Smooth muscle cell (in vitro differentiated cells): ENCODE data around the gene ANXA2. TPM values are rescaled to one million over a fixed set of nuclear protein-coding genes. Genes with fewer than 3 reads are reported as not detected.

ENCODE experiments used
- DNase-seq: peaks from one replicate; lab custom pipeline; 2025; ENCODE audit not compliant: unreplicated experiment; lab: John Stamatoyannopoulos, UW
- H2AFZ ChIP-seq: fragments of 200-600 bp; sonication (generic); 2 replicates; pipeline ENCODE4 v1.6.0; 2016; ENCODE audit warnings: antibody characterized with exemption, low read depth, mild to moderate bottlenecking
- H3F3A ChIP-seq: fragments of 200-600 bp; sonication (generic); 2 replicates; pipeline ENCODE4 v1.6.0; 2017; ENCODE audit warnings: antibody characterized with exemption, low read depth
- H3K27ac ChIP-seq: fragments of 200-600 bp; sonication (generic); 2 replicates; pipeline ENCODE4 v1.5.1; 2016; ENCODE audit warnings: low read depth, mild to moderate bottlenecking
- H3K27me3 ChIP-seq: fragments of 200-600 bp; sonication (generic); 2 replicates; pipeline ENCODE4 v1.6.1; 2016; ENCODE audit warnings: low read depth, mild to moderate bottlenecking
- H3K36me3 ChIP-seq: fragments of 200-600 bp; sonication (generic); 2 replicates; pipeline ENCODE4 v1.5.1; 2016; ENCODE audit warnings: low read depth
- H3K4me1 ChIP-seq: fragments of 200-600 bp; sonication (generic); 2 replicates; pipeline ENCODE4 v1.5.1; 2016; ENCODE audit warnings: low read depth
- H3K4me2 ChIP-seq: fragments of 200-600 bp; sonication (generic); 2 replicates; pipeline ENCODE4 v1.6.0; 2016; ENCODE audit warnings: mild to moderate bottlenecking
- H3K4me3 ChIP-seq: fragments of 200-600 bp; sonication (generic); 2 replicates; pipeline ENCODE4 v1.5.1; 2016; ENCODE audit warnings: mild to moderate bottlenecking
- H3K79me2 ChIP-seq: fragments of 200-600 bp; sonication (generic); 2 replicates; pipeline ENCODE4 v1.6.0; 2016; ENCODE audit warnings: low read depth, mild to moderate bottlenecking
- H3K9ac ChIP-seq: fragments of 200-600 bp; sonication (generic); 2 replicates; pipeline ENCODE4 v1.6.0; 2016; ENCODE audit warnings: low read depth
- H3K9me3 ChIP-seq: fragments of 200-600 bp; sonication (generic); replicated peaks from 2 replicates; pipeline ENCODE4 v1.5.1; 2016; ENCODE audit warnings: low read depth
- H4K20me1 ChIP-seq: fragments of 200-600 bp; sonication (generic); 2 replicates; pipeline ENCODE4 v1.6.0; 2016; ENCODE audit warnings: low read depth
- CTCF ChIP-seq: fragments of 200-600 bp; sonication (generic); IDR thresholded peaks from 2 replicates; pipeline ENCODE4 v1.5.1; 2017; ENCODE audit warnings: borderline replicate concordance, mild to moderate bottlenecking, antibody characterized with exemption; ENCODE audit not compliant: insufficient read depth, poor library complexity, severe bottlenecking
- WGBS: methylation state at CpG from one replicate; pipeline ENCODE4 v1.1.7; 2016; ENCODE audit warnings: low lambda C conversion rate; 5-methylcytosine and 5-hydroxymethylcytosine counted together
- polyA plus RNA-seq: library from polyadenylated mRNA; unstranded; fragments of >200 nt; fragmentation: Nextera tagmentation; extraction: Ambion mirVana; gene quantifications from 2 replicates; pipeline ENCODE4 v1.2.1, GENCODE V29; 2016
- total RNA-seq: library from RNA; depleted of rRNA; stranded (reverse); fragments of >200 nt; gene quantifications from 2 replicates; pipeline ENCODE4 v1.2.3, GENCODE V29; 2014

The ANXA2 gene
- total and polyA plus RNA-seq, 2 experiments from 2014 or later = 2,477 to 2,665 TPM

DNA sequence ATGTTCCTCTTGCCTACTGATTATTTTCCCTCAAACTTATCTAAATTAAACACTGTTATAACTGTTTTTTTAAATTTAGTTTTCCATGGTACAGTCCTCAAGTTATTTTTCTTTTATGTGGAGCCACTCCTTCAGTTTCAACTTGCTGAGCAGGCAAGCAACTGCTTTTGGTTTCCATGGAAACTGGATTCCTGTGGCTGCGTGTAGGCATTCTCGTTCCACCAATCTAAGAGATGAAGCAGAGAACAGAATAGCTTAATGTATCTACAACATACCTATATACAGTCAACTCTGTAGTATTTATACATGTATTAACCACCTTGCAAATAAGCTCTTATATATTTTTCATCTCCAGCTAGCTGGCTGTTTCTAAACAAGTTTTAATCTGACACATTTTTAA is 25.8 kb upstream of the ANXA2 start:
- Histone ChIP-seq H3K79me2 (no peaks in the 10 kb centered on the region), H4K20me1 (no peaks in the 10 kb centered on the region), H3K9ac (peak overlapping the region; percentile 84), H3K27me3 (no peaks in the 10 kb centered on the region), H3K4me1 (peaks cover 17% of the 10 kb centered on the region), H3K27ac (peak overlapping the region; percentile 97), H3K36me3 (peaks cover 4% of the 10 kb centered on the region), H3K4me3 (no peak overlapping the region), H3K4me2 (peak overlapping the region; percentile 72), H3F3A (peaks cover 13% of the 10 kb centered on the region), H3K9me3 (no peaks in the 10 kb centered on the region), H2AFZ (no peak overlapping the region)
- WGBS = 0% methylated on average over 2 of the region's 2 CpGs
- DNase-seq = no peak
- TF ChIP-seq CTCF = no peak

DNA sequence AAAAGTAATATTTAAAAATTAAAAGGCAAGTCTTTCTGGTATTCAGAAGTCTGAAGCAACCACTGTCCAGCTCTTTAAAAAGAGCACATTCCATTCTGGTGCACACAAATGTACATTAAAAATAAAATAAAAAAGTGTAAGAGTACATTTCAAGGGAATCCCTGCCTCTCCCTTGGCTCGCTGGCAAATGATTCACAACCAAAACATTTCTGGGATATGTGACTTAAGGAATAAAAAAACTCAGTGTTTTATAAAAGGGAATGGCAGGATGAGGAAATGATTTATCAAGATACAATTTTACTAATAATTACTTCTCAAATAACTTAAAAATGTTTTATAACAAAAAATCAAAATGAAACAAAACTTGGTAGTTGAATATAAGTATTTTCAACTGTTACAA is 23.8 kb upstream of the ANXA2 start:
- no peak for DNase-seq
- H4K20me1 ChIP-seq = no peaks in the 10 kb centered on the region
- no peaks in the 10 kb centered on the region for H3K27me3 ChIP-seq
- no peak for TF ChIP-seq CTCF
- WGBS = 3% methylated on average over 1 of the region's 1 CpG
- no peaks in the 10 kb centered on the region for H3K79me2 ChIP-seq
- H3K4me1 ChIP-seq = peaks cover 17% of the 10 kb centered on the region
- H3K4me2 ChIP-seq = peak overlapping the region; percentile 72
- H2AFZ ChIP-seq = no peak overlapping the region
- no peaks in the 10 kb centered on the region for H3K36me3 ChIP-seq
- no peaks in the 10 kb centered on the region for H3K9me3 ChIP-seq
- H3K27ac ChIP-seq = peak overlapping the region; percentile 97
- peak overlapping the region; percentile 84 for H3K9ac ChIP-seq
- H3F3A ChIP-seq = peaks cover 13% of the 10 kb centered on the region
- no peak overlapping the region for H3K4me3 ChIP-seq

GRCh38 chr15:60420203-60420716 is 22.5 kb upstream of the ANXA2 start:
- H3K4me1 ChIP-seq = peaks cover 17% of the 10 kb centered on the region
- no peaks in the 10 kb centered on the region for H3K27me3 ChIP-seq
- H2AFZ ChIP-seq = no peak overlapping the region
- no peak for DNase-seq
- peaks cover 13% of the 10 kb centered on the region for H3F3A ChIP-seq
- no peak overlapping the region for H3K27ac ChIP-seq
- H3K36me3 ChIP-seq = no peaks in the 10 kb centered on the region
- H3K4me3 ChIP-seq = no peak overlapping the region
- no peaks in the 10 kb centered on the region for H4K20me1 ChIP-seq
- WGBS = 96% methylated on average over 2 of the region's 2 CpGs
- H3K9ac ChIP-seq = no peak overlapping the region
- no peaks in the 10 kb centered on the region for H3K79me2 ChIP-seq
- peak overlapping the region; percentile 40 for H3K4me2 ChIP-seq
- TF ChIP-seq CTCF = no peak
- no peaks in the 10 kb centered on the region for H3K9me3 ChIP-seq

DNA sequence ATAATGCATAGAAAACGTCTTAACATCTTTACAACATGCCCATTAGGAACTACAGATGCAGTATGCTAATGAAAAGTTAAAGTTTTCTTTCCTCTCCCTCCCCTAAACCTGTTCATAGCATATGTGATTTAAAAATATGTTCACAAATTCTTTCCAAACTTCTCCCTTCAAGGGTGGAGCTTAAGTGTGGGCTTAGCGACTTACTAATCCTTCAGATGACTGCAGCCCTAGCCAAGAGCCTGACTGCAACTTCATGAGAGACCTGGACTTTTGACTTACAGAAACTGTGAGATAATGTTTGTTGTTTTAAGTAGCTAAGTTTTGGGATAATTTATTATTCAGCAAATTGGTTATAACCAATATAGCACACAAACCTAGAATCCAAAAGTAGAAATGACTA is 22.0 kb upstream of the ANXA2 start:
- no peak for DNase-seq
- H3K27ac ChIP-seq = no peak overlapping the region
- H3K4me1 ChIP-seq = peaks cover 17% of the 10 kb centered on the region
- H3K36me3 ChIP-seq = no peaks in the 10 kb centered on the region
- no peak overlapping the region for H3K9ac ChIP-seq
- H3K9me3 ChIP-seq = no peaks in the 10 kb centered on the region
- H3K79me2 ChIP-seq = no peaks in the 10 kb centered on the region
- no peak for TF ChIP-seq CTCF
- peak overlapping the region; percentile 40 for H3K4me2 ChIP-seq
- H3K27me3 ChIP-seq = no peaks in the 10 kb centered on the region
- WGBS = 48% methylated on average over 2 of the region's 2 CpGs
- peaks cover 13% of the 10 kb centered on the region for H3F3A ChIP-seq
- H4K20me1 ChIP-seq = no peaks in the 10 kb centered on the region
- H2AFZ ChIP-seq = no peak overlapping the region
- no peak overlapping the region for H3K4me3 ChIP-seq
